HG02885 (cell line): ENCODE measurements around the gene GALNT18.

Experiments
- ATAC-seq: cut with Tn5 transposase; IDR thresholded peaks from one replicate; pipeline ENCODE4 v1.9.1; 2021; ENCODE audit warnings: mild to moderate bottlenecking; ENCODE audit not compliant: unreplicated experiment, poor library complexity

Gene GALNT18

DNA sequence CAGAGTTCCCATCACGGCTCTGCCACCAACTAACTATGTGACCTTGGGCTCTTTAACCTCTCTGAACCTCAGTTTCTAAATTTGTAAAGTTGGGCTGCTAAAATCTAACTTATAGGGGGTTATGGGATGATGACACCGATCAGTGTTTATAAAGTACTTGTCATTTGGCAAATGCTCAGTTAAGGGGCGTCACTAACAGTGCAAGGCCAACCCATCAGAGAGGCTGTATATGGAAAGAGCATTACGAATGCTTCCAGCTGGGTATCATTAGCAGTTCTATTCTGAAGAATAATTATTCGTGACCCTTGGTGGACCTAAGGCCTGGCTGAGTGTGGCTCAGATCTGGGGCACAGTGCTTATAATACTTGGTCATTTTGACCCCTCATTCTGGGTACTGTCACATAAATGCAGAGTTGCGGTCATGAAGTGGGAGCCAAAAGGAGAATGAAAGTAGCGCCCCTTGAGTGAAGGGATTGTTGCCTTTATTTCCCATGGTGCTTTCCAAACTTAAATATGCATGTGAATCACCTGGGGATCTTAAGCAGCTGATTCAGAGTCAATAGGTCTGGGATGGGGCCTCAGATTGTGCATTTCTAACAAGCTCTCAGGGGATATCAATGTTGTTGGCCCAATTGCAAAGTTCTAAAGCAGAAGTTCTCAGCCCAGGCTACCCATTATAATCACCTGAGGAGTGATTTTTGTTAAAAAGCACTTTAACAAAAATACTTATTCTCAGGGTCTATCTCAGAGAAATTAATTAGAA is 384.6 kb downstream of the GALNT18 start:
- no peak for ATAC-seq

DNA sequence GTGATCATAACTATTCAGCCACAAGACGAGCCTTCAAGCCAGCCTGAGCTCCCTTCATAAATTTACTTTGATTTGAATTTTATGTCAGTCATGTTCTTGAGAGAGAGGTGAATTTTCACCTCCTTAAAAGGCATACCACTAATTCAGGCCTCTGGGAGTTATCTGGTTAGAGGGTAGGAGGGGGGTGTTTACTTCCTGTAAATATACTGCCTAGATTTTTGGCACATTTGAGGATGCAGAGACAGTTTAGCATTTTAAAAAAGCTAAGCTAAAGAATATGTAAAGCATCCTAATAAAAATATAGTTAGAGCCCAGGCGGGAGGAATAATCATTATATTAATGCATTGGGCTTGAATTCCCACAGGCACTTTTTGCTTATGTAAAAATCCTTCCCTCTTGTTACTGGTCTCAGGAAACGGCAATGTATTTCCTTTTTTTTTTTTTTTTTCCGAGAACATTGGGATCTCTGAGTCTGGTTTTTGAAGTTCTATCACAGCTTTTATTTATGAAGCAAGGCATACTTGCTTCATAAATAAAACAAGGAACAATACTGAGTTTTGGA is 385.2 kb downstream of the GALNT18 start:
- ATAC-seq: no peak

DNA sequence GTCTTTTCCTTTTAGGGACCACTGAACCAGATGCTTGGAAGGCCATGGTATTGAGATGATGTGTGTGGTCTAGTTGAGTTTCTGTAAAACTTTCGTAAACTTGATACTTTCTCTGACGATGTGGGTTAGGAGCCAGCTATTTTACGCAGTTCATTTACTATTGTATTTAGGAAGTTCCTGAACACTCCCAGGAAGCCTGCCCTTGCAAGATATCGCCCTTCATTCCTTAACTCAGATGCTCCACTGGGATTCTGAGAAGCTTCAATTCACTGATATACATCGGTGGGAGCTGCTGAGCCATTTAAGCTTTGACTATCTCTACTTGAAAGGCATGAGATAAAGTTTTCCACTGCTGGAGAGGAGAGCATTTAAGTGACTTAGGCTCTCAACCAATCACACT is 390.0 kb downstream of the GALNT18 start:
- no peak for ATAC-seq

DNA sequence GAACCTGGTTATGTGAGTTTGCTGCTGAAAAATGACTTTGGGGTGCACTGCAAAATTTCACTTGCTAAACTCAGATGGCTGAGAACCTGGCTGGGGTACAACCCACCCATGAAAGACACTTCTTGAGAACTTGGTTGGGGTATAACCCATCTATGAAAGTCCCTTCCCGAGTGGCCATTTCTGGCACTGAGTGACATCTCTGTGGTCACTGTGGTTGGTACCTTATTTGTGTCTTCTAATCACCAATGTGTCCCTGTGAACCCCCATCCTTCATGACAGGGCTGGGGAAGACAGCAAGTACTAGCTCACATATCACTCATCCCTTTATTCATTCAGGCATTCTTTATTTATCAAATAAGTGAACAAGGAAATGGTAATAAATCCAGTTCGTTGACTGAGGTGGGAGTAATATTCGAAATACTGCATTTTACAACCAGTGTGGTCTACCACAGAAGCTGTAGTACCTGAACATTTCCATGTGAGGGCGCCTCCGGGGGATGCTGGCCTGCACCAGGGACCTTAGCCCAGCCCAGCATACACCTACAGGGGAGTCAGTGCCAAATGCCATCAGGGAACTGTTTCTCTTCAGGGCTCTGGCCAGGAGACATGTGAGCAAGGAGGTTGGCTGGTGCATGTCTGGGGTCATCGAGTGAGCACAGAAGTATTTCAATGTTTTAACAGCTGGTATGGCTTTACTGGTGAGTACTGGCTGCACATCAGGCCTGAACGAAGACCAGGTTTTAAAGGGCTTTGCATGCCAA is 390.8 kb downstream of the GALNT18 start:
- no peak for ATAC-seq

DNA sequence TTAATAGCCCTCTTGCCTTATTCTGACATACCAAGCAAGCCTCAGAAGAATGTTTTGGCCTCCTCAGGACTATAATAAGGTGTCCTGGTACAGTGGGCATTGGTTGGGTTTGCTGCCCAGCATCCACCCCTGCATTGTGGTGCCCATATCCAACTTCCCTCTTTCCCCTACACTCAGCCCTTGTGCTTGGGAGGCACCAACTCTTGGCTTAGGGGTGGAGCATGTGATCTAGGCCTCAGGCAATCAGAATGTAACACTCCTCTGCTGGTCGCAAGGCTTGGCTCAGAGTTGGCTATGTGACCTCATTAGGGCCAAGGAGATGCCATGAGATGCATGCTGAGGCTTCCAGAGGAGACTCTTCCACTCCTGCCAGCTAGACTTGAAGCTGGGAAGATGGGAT is 391.7 kb downstream of the GALNT18 start:
- no peak for ATAC-seq

DNA sequence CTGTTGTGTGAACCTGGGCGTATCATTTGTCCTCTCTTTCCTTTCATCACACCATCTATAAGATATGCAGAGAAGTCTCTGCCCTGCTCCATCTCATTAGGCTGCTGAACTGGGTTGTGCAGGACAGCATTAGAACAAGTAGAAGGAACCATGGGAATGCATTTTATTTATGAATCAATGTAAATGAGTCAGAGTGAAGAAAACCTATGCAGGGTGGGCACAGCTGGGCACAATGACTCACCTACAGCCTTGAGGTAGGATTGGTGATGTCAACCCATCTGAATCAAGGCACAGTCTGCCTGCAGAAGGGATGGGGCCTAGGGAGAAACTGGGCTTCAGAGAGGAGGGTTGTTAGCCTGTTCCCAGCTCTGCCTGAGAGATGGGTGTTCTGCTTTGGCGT is 392.2 kb downstream of the GALNT18 start:
- ATAC-seq: no peak

DNA sequence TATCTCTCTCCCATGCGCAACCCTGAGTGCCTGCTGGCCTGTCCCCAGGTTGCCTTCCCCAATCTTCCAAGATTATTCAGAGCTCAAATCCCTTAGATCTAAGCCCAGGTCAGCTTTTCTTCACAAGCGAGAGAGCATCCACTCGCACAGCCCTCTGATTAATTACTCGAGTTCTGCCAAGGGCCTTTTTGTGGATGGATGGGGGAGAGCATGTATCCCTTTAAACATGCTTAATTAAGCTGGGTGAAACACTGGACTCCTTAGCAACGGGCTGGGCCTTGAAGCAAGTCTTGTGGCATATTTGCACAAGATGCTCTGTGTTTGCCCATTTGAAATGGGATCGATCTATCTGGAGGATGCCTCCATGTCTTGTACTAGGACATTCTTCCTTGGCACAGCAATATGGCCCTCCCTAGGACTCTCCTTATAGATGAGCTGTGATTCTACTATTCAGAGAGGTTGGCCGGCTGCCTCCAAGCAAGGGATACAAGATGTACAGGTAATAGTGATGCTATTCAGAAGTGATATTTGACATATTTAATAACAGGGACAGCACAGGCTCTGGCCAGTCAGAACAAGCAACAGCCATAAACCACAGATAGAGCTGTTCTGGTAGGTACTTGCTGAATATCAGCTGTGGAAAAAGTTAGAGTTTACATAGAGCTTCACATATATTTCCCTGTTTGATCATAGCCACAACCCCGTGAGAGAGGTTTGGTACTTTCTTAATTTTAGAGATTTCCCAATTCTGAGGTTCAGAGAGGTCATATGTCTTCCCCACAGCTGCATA is 394.3 kb downstream of the GALNT18 start:
- no peak for ATAC-seq
